Right lobe of liver (tissue), 6 donors: Measurements from ENCODE around the gene ACSL5. TPM values are rescaled to one million over a fixed set of nuclear protein-coding genes. Genes with fewer than 3 reads are reported as not detected.

Experiments used
- ATAC-seq, 4 donors: fragments of 200-7000 bp; cut with Tn5 transposase; one replicate each; pipeline ENCODE4 v1.9.1; 2020; ENCODE audit warnings: mild to moderate bottlenecking in 4 of 4, moderate library complexity in 4 of 4
- DNase-seq, 3 donors: peaks; one replicate each; pipeline ENCODE4 v3.0.0-alpha.2; 2020
- H3K27ac ChIP-seq, 3 donors: fragments of 200-600 bp; one replicate each; pipeline ENCODE4 v1.8.0; 2022
- H3K27me3 ChIP-seq, 2 donors: fragments of 200-600 bp; one replicate each; pipeline ENCODE4 v1.8.0; 2022
- H3K36me3 ChIP-seq, 4 donors: fragments of 200-600 bp; sonication (generic) in 1 of 4; one replicate each; pipeline versions ENCODE4 v1.5.1 to v1.8.0; 2017 to 2022; ENCODE audit warnings: control low read depth in 1 of 4
- H3K4me1 ChIP-seq, 4 donors: fragments of 200-600 bp; sonication (generic) in 1 of 4; one replicate each; pipeline versions ENCODE4 v1.5.1 to v1.8.0; 2017 to 2022; ENCODE audit warnings: control low read depth in 1 of 4
- H3K4me3 ChIP-seq, 3 donors: fragments of 200-600 bp; one replicate each; pipeline ENCODE4 v1.8.0; 2022
- H3K9me3 ChIP-seq, 4 donors: fragments of 200-600 bp; sonication (generic) in 1 of 4; one replicate each; pipeline versions ENCODE4 v1.5.1 to v1.8.0; 2017 to 2022; ENCODE audit warnings: control low read depth in 1 of 4
- CTCF ChIP-seq, 4 donors: fragments of 200-600 bp in 3 of 4; fragments of 450-650 bp in 1 of 4; IDR thresholded peaks; one replicate each; pipeline versions ENCODE4 v1.5.1 to v1.8.0; 2016 to 2022; ENCODE audit warnings: antibody characterized with exemption in 4 of 4, mild to moderate bottlenecking in 2 of 4
- POLR2A ChIP-seq: fragments of 450-650 bp; IDR thresholded peaks from one replicate; pipeline ENCODE4 v1.6.1; 2017; ENCODE audit warnings: antibody characterized with exemption, mild to moderate bottlenecking
- WGBS: methylation state at CpG from one replicate; pipeline ENCODE4 v1.1.6; 2018; ENCODE audit warnings: low coverage, low lambda C conversion rate; ENCODE audit not compliant: insufficient coverage; ENCODE audit errors: missing lambda C conversion rate; 5-methylcytosine and 5-hydroxymethylcytosine counted together
- intact Hi-C, 2 donors: fragments of 100-400 bp; cut with DNase I; formaldehyde crosslinking; loops; one replicate each; pipeline versions ENCODE4 v1.11.2 to v1.14.1; 2022
- total RNA-seq, 6 experiments: library from RNA; depleted of rRNA in 2 of 6; stranded (reverse); fragments of >200 nt in 2 of 6; fragmentation: NEBNext Ultra II Directional in 3 of 6; extraction: Animal tissue kit (Norgen Biotek cat#: 25700) in 3 of 6; gene quantifications; one replicate each; pipeline versions ENCODE4 v1.1.0 to v1.2.4, GENCODE V29; 2016 to 2023
- donor health status: DM: no; HTN: yes; CAD: no.
- donor health status: DM: no; HTN: no; CAD: no.
- donor health status: DM: no; HTN: no; CAD: no.
- donor health status: DM: no; HTN: yes; CAD: no.
- donor health status: DM: no; HTN: yes; CAD: no.

Gene ACSL5
- total RNA-seq, 6 experiments from 2014 or later = 35.1 to 92.4 (median 73.8) TPM

GRCh38 chr10:112360308-112361270 lies 13.3 kb upstream of the ACSL5 start:
- ATAC-seq = no peak

DNA sequence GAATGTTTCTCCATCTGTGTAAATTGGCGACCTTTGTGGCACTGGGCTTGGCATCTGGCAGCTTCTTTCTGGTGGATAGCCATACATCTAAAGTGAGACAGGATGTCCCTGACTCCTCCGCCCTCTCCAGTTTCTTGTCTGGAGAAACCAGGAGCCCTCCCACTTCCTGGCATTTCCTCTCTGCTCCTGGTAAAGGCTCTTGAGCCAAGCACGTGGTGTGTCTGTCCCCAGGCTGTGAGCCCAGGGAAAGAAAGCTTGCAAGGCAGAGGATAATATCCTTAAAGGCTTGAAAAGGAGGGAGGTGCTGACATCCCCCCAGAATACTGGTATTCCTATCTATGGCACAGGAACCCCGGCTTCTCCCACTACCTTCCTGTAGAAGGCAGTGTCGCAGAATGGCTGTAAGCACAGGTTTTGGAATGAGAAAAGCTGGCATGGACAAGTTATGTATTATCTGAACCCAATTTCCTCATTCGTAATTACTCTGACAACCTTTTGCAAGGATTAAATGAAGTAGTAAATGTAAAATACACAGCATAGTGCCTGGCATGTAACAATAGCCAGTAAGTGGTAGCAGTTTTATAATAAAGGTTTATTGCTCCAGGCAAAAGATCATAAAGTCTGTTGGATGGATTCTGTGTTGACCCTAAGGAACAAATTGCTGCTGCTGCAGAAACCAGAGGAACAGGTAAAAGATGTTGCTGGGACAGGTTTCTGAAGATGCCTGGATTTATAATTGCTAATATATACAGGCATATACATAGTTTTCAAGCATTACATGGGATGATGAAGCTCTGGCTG lies 11.8 kb upstream of the ACSL5 start:
- DNase-seq (peak in 1 of 3 donors; percentile 63), ATAC-seq (peak; percentile 37 to 65 (median 44))
- 42% methylated on average over 6 of the region's 6 CpGs for WGBS
- Histone ChIP-seq H3K36me3 (no peaks in the 10 kb centered on the region), H3K27me3 (no peaks in the 10 kb centered on the region), H3K9me3 (no peaks in the 10 kb centered on the region), H3K27ac (peak overlapping the region in 2 of 3 donors; percentile 33 to 78), H3K4me1 (peaks cover 0 to 65% (median 31%) of the 10 kb centered on the region in 4 donors), H3K4me3 (no peak overlapping the region)
- no peak for TF ChIP-seq POLR2A
- TF ChIP-seq CTCF (IDR thresholded peaks at IDR 0.05) = no peak
- intact Hi-C loops = no loop called here

More at GRCh38 chr10:112360308-112361270, 13.3 kb upstream of the ACSL5 start:
- no peaks in the 10 kb centered on the region for H3K36me3 ChIP-seq
- H3K4me3 ChIP-seq = no peak overlapping the region
- H3K9me3 ChIP-seq = no peaks in the 10 kb centered on the region
- DNase-seq = no peak
- 22% methylated on average over 9 of the region's 13 CpGs for WGBS
- peaks cover 0 to 49% (median 24%) of the 10 kb centered on the region in 4 donors for H3K4me1 ChIP-seq
- intact Hi-C loops = no loop called here
- H3K27ac ChIP-seq = peak overlapping the region in 2 of 3 donors; percentile 4 to 78
- H3K27me3 ChIP-seq = no peaks in the 10 kb centered on the region
- no peak for TF ChIP-seq CTCF (IDR thresholded peaks at IDR 0.05)
- TF ChIP-seq POLR2A = no peak

- peak overlapping the region in 2 of 3 donors; percentile 33 to 78 for H3K27ac ChIP-seq
- DNase-seq (peak; percentile 79 to 88 (median 86)), ATAC-seq (peak; percentile 66 to 74 (median 68))
- H3K4me3 ChIP-seq = no peak overlapping the region
- no peaks in the 10 kb centered on the region for H3K36me3 ChIP-seq
- no peaks in the 10 kb centered on the region for H3K9me3 ChIP-seq
- H3K4me1 ChIP-seq = peaks cover 0 to 67% (median 31%) of the 10 kb centered on the region in 4 donors
- WGBS = 22% methylated on average over 7 of the region's 8 CpGs
- intact Hi-C loops = no loop called here
- TF ChIP-seq POLR2A (no peak), CTCF (IDR thresholded peaks at IDR 0.05) (no peak)
- H3K27me3 ChIP-seq = no peaks in the 10 kb centered on the region
Observed at GRCh38 chr10:112362833-112363232, 11.1 kb upstream of the ACSL5 start.
